ENCODE results near the gene PDK2. TPM values are rescaled to one million over a fixed set of nuclear protein-coding genes. Genes with fewer than 3 reads are reported as not detected.
A peak's percentile ranks its signal among the peaks of the same experiment; 100 is the strongest.

PDK2 gene
- total RNA-seq, 1 donor from 2014 or later: 14.5 TPM

GRCh38 chr17:50056217-50056960, 38.8 kb upstream of the PDK2 start:
- H3K4me3 ChIP-seq (ENCODE audit: low read depth, low read length): peak overlapping the region; percentile 91
- peaks cover 5% of the 10 kb centered on the region for H3K36me3 ChIP-seq (ENCODE audit: control insufficient read depth, insufficient read depth, low read length)
- no peaks in the 10 kb centered on the region for H3K27me3 ChIP-seq (ENCODE audit: control insufficient read depth, insufficient read depth, low read length)
- peak; percentile 44 for TF ChIP-seq CTCF (IDR thresholded peaks at IDR 0.05; ENCODE audit: insufficient read depth, low read length, poor library complexity, severe bottlenecking)
- no peak for DNase-seq (ENCODE audit: low read depth)

- Histone ChIP-seq H3K36me3 (ENCODE audit: control insufficient read depth, insufficient read depth, low read length) (peaks cover 5% of the 10 kb centered on the region), H3K27me3 (ENCODE audit: control insufficient read depth, insufficient read depth, low read length) (no peaks in the 10 kb centered on the region), H3K4me3 (ENCODE audit: low read depth, low read length) (peak overlapping the region; percentile 91)
- no peak for DNase-seq (ENCODE audit: low read depth)
- no peak for TF ChIP-seq CTCF (IDR thresholded peaks at IDR 0.05; ENCODE audit: insufficient read depth, low read length, poor library complexity, severe bottlenecking)
Observed at GRCh38 chr17:50056961-50057330, 38.2 kb upstream of the PDK2 start.

GRCh38 chr17:50057521-50057991, 37.6 kb upstream of the PDK2 start:
- Histone ChIP-seq H3K4me3 (ENCODE audit: low read depth, low read length) (peak overlapping the region; percentile 91), H3K36me3 (ENCODE audit: control insufficient read depth, insufficient read depth, low read length) (peaks cover 5% of the 10 kb centered on the region)
- no peak for TF ChIP-seq CTCF (IDR thresholded peaks at IDR 0.05; ENCODE audit: insufficient read depth, low read length, poor library complexity, severe bottlenecking)

GRCh38 chr17:50058296-50058953, 36.7 kb upstream of the PDK2 start:
- TF ChIP-seq CTCF (IDR thresholded peaks at IDR 0.05; ENCODE audit: insufficient read depth, low read length, poor library complexity, severe bottlenecking): no peak
- peaks cover 5% of the 10 kb centered on the region for H3K36me3 ChIP-seq (ENCODE audit: control insufficient read depth, insufficient read depth, low read length)
- H3K4me3 ChIP-seq (ENCODE audit: low read depth, low read length): peak overlapping the region; percentile 91
- DNase-seq (ENCODE audit: low read depth): no peak
- H3K27me3 ChIP-seq (ENCODE audit: control insufficient read depth, insufficient read depth, low read length): no peaks in the 10 kb centered on the region

More at GRCh38 chr17:50057521-50057991, 37.6 kb upstream of the PDK2 start:
- no peaks in the 10 kb centered on the region for H3K27me3 ChIP-seq (ENCODE audit: control insufficient read depth, insufficient read depth, low read length)
- no peak for DNase-seq (ENCODE audit: low read depth)

GRCh38 chr17:50059256-50059655, 35.9 kb upstream of the PDK2 start:
- TF ChIP-seq CTCF (IDR thresholded peaks at IDR 0.05; ENCODE audit: insufficient read depth, low read length, poor library complexity, severe bottlenecking): no peak
- DNase-seq (ENCODE audit: low read depth): no peak
- peak overlapping the region; percentile 91 for H3K4me3 ChIP-seq (ENCODE audit: low read depth, low read length)
- peaks cover 5% of the 10 kb centered on the region for H3K36me3 ChIP-seq (ENCODE audit: control insufficient read depth, insufficient read depth, low read length)
- H3K27me3 ChIP-seq (ENCODE audit: control insufficient read depth, insufficient read depth, low read length): no peaks in the 10 kb centered on the region

All from kidney epithelial cell (primary cell).